NB4 (cell line): ENCODE data around the gene LRRC3C.
"Not testable (repeated sequence)": the region's sequence is repeated elsewhere in the genome, so short reads cannot be mapped to it uniquely, and the experiment has no call there.

Experiments
- DNase-seq: peaks from one replicate; pipeline ENCODE4 v3.0.0; 2010; ENCODE audit warnings: low read depth
- H3K4me3 ChIP-seq: one replicate; pipeline ENCODE4 v1.5.1; 2011; ENCODE audit warnings: mild to moderate bottlenecking, low read depth, low read length, moderate library complexity
- CTCF ChIP-seq: IDR thresholded peaks from one replicate; pipeline ENCODE4 v1.5.1; 2012; ENCODE audit warnings: low read depth, low read length
- MAX ChIP-seq: IDR thresholded peaks from 2 replicates; pipeline ENCODE4 v1.6.1; 2011; ENCODE audit warnings: low read depth, low read length
- MYC ChIP-seq: IDR thresholded peaks from 2 replicates; pipeline ENCODE4 v1.6.1; 2011; ENCODE audit warnings: low read depth, low read length
- POLR2A ChIP-seq: IDR thresholded peaks from 2 replicates; pipeline ENCODE4 v1.6.1; 2011; ENCODE audit warnings: mild to moderate bottlenecking; ENCODE audit not compliant: insufficient read length; ENCODE audit errors: extremely low read depth

LRRC3C gene

GRCh38 chr17:39943702-39944392 is 16.3 kb downstream of the LRRC3C start:
- no peak for TF ChIP-seq MAX
- no peak for TF ChIP-seq CTCF
- no peak for TF ChIP-seq MYC
- TF ChIP-seq POLR2A = no peak
- DNase-seq = no peak

GRCh38 chr17:39944393-39944711 is 16.8 kb downstream of the LRRC3C start:
- TF ChIP-seq POLR2A (no peak), MAX (no peak), MYC (no peak), CTCF (no peak)
- H3K4me3 ChIP-seq = no peak overlapping the region
- DNase-seq = no peak

More at GRCh38 chr17:39943702-39944392, 16.3 kb downstream of the LRRC3C start:
- no peak overlapping the region for H3K4me3 ChIP-seq

- no peak overlapping the region for H3K4me3 ChIP-seq
- TF ChIP-seq CTCF = no peak
- no peak for TF ChIP-seq POLR2A
- TF ChIP-seq MAX = no peak
- TF ChIP-seq MYC = no peak
- no peak for DNase-seq
These were observed 19.2 kb downstream of the LRRC3C start for GRCh38 chr17:39946551-39947330.

GRCh38 chr17:39948489-39948828 is 20.9 kb downstream of the LRRC3C start:
- peak; percentile 80 for DNase-seq
- not testable (repeated sequence) for H3K4me3 ChIP-seq
- TF ChIP-seq POLR2A = peak; percentile 17

GRCh38 chr17:39949028-39949427 is 21.5 kb downstream of the LRRC3C start:
- DNase-seq = no peak

More at GRCh38 chr17:39949028-39949427, 21.5 kb downstream of the LRRC3C start:
- H3K4me3 ChIP-seq = no peak overlapping the region
- TF ChIP-seq CTCF = no peak
- TF ChIP-seq MAX = no peak
- no peak for TF ChIP-seq MYC
- no peak for TF ChIP-seq POLR2A
